Measurements from ENCODE around the gene JPH3. TPM values are rescaled to one million over a fixed set of nuclear protein-coding genes. Genes with fewer than 3 reads are reported as not detected.

The JPH3 gene
- polyA plus RNA-seq, 3 donors: not detected

- Histone ChIP-seq H3K79me2 (ENCODE audit: insufficient read depth, low read length) (no peaks in the 10 kb centered on the region), H3K4me3 (replicated peaks in 1 of 3; ENCODE audit: low read depth in 2 of 3, low read length in 3 of 3) (no peak overlapping the region), H3K4me1 (ENCODE audit: control insufficient read depth in 1 of 2, insufficient read depth in 2 of 2, low read length in 2 of 2) (no peaks in the 10 kb centered on the region), H4K20me1 (ENCODE audit: insufficient read depth, low read length) (no peaks in the 10 kb centered on the region), H3K27me3 (ENCODE audit: control insufficient read depth in 2 of 2, insufficient read depth in 2 of 2, low read length in 2 of 2) (peaks cover 0 to 3% of the 10 kb centered on the region in 2 donors), H3K9me3 (replicated peaks in 1 of 2; ENCODE audit: control insufficient read depth in 1 of 2, insufficient read depth in 1 of 2, low read length in 2 of 2) (no peaks in the 10 kb centered on the region), H2AFZ (ENCODE audit: insufficient read depth, low read depth, low read length, poor library complexity, severe bottlenecking) (no peak overlapping the region), H3K9ac (ENCODE audit: insufficient read depth, low read length, poor library complexity, severe bottlenecking) (no peak overlapping the region), H3K36me3 (replicated peaks in 1 of 2; ENCODE audit: control insufficient read depth in 1 of 2, insufficient read depth in 2 of 2, low read length in 2 of 2) (no peaks in the 10 kb centered on the region), H3K27ac (ENCODE audit: low read depth in 1 of 2, low read length in 2 of 2) (no peak overlapping the region), H3K4me2 (replicated peaks; ENCODE audit: extremely low read depth, low read length, poor library complexity, severe bottlenecking) (no peak overlapping the region)
- 40% methylated on average over 1 of the region's 6 CpGs for WGBS (ENCODE audit: insufficient coverage)
- H3K36me3 Mint-ChIP-seq: no peaks in the 10 kb centered on the region
- peaks cover 15 to 24% (median 16%) of the 10 kb centered on the region in 3 donors for H3K27me3 Mint-ChIP-seq (ENCODE audit: low read depth in 3 of 3)
- no peak for DNase-seq
- intact Hi-C loops (cut with micrococcal nuclease): no loop called here
- H3K27ac Mint-ChIP-seq: peak overlapping the region in 1 of 7 donors; percentile 55
- TF ChIP-seq CTCF (IDR thresholded peaks at IDR 0.05): no peak
- H3K4me3 Mint-ChIP-seq: no peak overlapping the region
- peaks cover 0 to 7% (median 2%) of the 10 kb centered on the region in 7 donors for H3K9me3 Mint-ChIP-seq
- H3K4me1 Mint-ChIP-seq: peaks cover 2% of the 10 kb centered on the region
Observed at GRCh38 chr16:87652799-87653198, 50.5 kb downstream of the JPH3 start.

- H3K27me3 ChIP-seq (ENCODE audit: control insufficient read depth in 2 of 2, insufficient read depth in 2 of 2, low read length in 2 of 2): peaks cover 0 to 3% of the 10 kb centered on the region in 2 donors
- H3K27me3 Mint-ChIP-seq (ENCODE audit: low read depth in 3 of 3): peaks cover 11 to 21% (median 12%) of the 10 kb centered on the region in 3 donors
- H3K9me3 Mint-ChIP-seq: peaks cover 0 to 10% (median 4%) of the 10 kb centered on the region in 7 donors
- peaks cover 2% of the 10 kb centered on the region for H3K4me1 Mint-ChIP-seq
- H3K27ac Mint-ChIP-seq: peak overlapping the region in 1 of 7 donors; percentile 55
- H3K79me2 ChIP-seq (ENCODE audit: insufficient read depth, low read length): no peaks in the 10 kb centered on the region
- H3K4me2 ChIP-seq (replicated peaks; ENCODE audit: extremely low read depth, low read length, poor library complexity, severe bottlenecking): no peak overlapping the region
- H3K36me3 Mint-ChIP-seq: no peaks in the 10 kb centered on the region
- H4K20me1 ChIP-seq (ENCODE audit: insufficient read depth, low read length): no peaks in the 10 kb centered on the region
- whole genome bisulfite sequencing (ENCODE audit: insufficient coverage): 82% methylated on average over 3 of the region's 5 CpGs
- no peak for TF ChIP-seq CTCF (IDR thresholded peaks at IDR 0.05)
- H3K9ac ChIP-seq (ENCODE audit: insufficient read depth, low read length, poor library complexity, severe bottlenecking): no peak overlapping the region
- no peak overlapping the region for H2AFZ ChIP-seq (ENCODE audit: insufficient read depth, low read depth, low read length, poor library complexity, severe bottlenecking)
- no peak overlapping the region for H3K4me3 ChIP-seq (replicated peaks in 1 of 3; ENCODE audit: low read depth in 2 of 3, low read length in 3 of 3)
- H3K36me3 ChIP-seq (replicated peaks in 1 of 2; ENCODE audit: control insufficient read depth in 1 of 2, insufficient read depth in 2 of 2, low read length in 2 of 2): no peaks in the 10 kb centered on the region
- intact Hi-C loops (cut with micrococcal nuclease): no loop called here
- H3K4me3 Mint-ChIP-seq: no peak overlapping the region
- no peaks in the 10 kb centered on the region for H3K9me3 ChIP-seq (replicated peaks in 1 of 2; ENCODE audit: control insufficient read depth in 1 of 2, insufficient read depth in 1 of 2, low read length in 2 of 2)
- no peak for DNase-seq
- no peak overlapping the region for H3K27ac ChIP-seq (ENCODE audit: low read depth in 1 of 2, low read length in 2 of 2)
- no peaks in the 10 kb centered on the region for H3K4me1 ChIP-seq (ENCODE audit: control insufficient read depth in 1 of 2, insufficient read depth in 2 of 2, low read length in 2 of 2)
Observed at GRCh38 chr16:87653234-87653633, 50.9 kb downstream of the JPH3 start.
